Tibial nerve (tissue), 3 donors: ENCODE measurements around the gene PDCD11.

Source experiments
- POLR2A ChIP-seq, 2 donors: fragments of 450-650 bp; IDR thresholded peaks; one replicate each; pipeline ENCODE4 v1.6.1; 2017; ENCODE audit warnings: antibody characterized with exemption in 2 of 2, mild to moderate bottlenecking in 2 of 2, moderate library complexity in 2 of 2
- TF ChIP-seq, protein P1 (sequence below), 5 experiments: fragments of 200-600 bp in 3 of 5; fragments of 450-650 bp in 2 of 5; sonication (generic) in 3 of 5; IDR thresholded peaks; one replicate each; pipeline ENCODE4 v1.5.1; 2016 to 2019; ENCODE audit warnings: antibody characterized with exemption in 5 of 5, mild to moderate bottlenecking in 3 of 5, moderate library complexity in 2 of 5

DNA sequence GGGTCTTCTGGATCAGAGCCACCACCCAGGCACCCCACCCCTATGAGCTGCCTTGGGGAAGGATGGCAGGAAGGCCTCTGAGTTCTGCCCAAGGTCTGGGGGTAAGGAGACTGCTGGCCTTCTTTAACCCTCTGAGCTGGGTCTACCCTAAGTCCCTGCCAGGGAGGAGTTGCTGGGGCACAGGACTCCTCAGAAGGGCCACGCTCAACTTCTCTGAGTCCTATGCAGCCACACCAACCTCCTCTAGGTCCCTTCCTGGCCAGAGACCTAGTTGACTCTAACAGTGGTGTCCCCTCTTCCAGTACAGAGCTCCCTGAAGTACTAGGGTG, 94.5 kb downstream of the PDCD11 start:
- no peak for TF ChIP-seq POLR2A (IDR thresholded peaks at IDR 0.05)
- TF ChIP-seq, protein P1, sequence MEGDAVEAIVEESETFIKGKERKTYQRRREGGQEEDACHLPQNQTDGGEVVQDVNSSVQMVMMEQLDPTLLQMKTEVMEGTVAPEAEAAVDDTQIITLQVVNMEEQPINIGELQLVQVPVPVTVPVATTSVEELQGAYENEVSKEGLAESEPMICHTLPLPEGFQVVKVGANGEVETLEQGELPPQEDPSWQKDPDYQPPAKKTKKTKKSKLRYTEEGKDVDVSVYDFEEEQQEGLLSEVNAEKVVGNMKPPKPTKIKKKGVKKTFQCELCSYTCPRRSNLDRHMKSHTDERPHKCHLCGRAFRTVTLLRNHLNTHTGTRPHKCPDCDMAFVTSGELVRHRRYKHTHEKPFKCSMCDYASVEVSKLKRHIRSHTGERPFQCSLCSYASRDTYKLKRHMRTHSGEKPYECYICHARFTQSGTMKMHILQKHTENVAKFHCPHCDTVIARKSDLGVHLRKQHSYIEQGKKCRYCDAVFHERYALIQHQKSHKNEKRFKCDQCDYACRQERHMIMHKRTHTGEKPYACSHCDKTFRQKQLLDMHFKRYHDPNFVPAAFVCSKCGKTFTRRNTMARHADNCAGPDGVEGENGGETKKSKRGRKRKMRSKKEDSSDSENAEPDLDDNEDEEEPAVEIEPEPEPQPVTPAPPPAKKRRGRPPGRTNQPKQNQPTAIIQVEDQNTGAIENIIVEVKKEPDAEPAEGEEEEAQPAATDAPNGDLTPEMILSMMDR (IDR thresholded peaks at IDR 0.05) = no peak
